ENCODE data around the gene EEF1AKMT2. TPM values are rescaled to one million over a fixed set of nuclear protein-coding genes. Genes with fewer than 3 reads are reported as not detected.

EEF1AKMT2 gene
- polyA plus RNA-seq, 1 of the 3 experiments (the other 2 are of a cell fraction): 14.0 TPM

GRCh38 chr10:124713679-124714255 lies 77.9 kb downstream of the EEF1AKMT2 start:
- no peak overlapping the region for H2AFZ ChIP-seq (ENCODE audit: low read depth)
- H3K9me3 ChIP-seq: no peaks in the 10 kb centered on the region
- H3K27ac ChIP-seq (ENCODE audit: low read depth in 2 of 2, low read length in 1 of 2): no peak overlapping the region
- H3K9ac ChIP-seq: no peak overlapping the region
- H3K9me2 ChIP-seq: no peaks in the 10 kb centered on the region
- DNase-seq: no peak
- H3K4me1 ChIP-seq (ENCODE audit: control insufficient read depth in 1 of 2, insufficient read depth in 2 of 2, low read depth in 1 of 2, low read length in 1 of 2): peaks cover 6 to 25% of the 10 kb centered on the region in 2 experiments; a peak in 3 of 4 replicates
- H4K20me1 ChIP-seq (ENCODE audit: insufficient read depth): peaks cover 11% of the 10 kb centered on the region; the same call in 1 of the 2 replicates
- TF ChIP-seq POLR2AphosphoS5 (IDR thresholded peaks at IDR 0.05; ENCODE audit: low read depth, low read length): no peak
- no peak for TF ChIP-seq TEAD4 (IDR thresholded peaks at IDR 0.05; ENCODE audit: borderline replicate concordance, insufficient read depth)
- TF ChIP-seq ELF1 (IDR thresholded peaks at IDR 0.05): no peak
- TF ChIP-seq TAF1 (IDR thresholded peaks at IDR 0.05; ENCODE audit: borderline replicate concordance, low read depth, low read length): no peak
- no peak for TF ChIP-seq ZBTB33 (IDR thresholded peaks at IDR 0.05; ENCODE audit: borderline replicate concordance, low read depth)
- TF ChIP-seq GATA2 (CRISPR knock-in tag; IDR thresholded peaks at IDR 0.05): no peak
- no peak for TF ChIP-seq MAX (IDR thresholded peaks at IDR 0.05; ENCODE audit: low read depth)
- no peak for TF ChIP-seq EZH2phosphoT487 (IDR thresholded peaks at IDR 0.05; ENCODE audit: borderline replicate concordance, low read depth)
- no peak for TF ChIP-seq RCOR1 (IDR thresholded peaks at IDR 0.05; ENCODE audit: low read length)
- no peak for TF ChIP-seq FOSL2 (IDR thresholded peaks at IDR 0.05; ENCODE audit: borderline replicate concordance, low read depth)
- no peak for TF ChIP-seq EP300 (IDR thresholded peaks at IDR 0.05; ENCODE audit: borderline replicate concordance in 1 of 2, low read depth in 1 of 2, low read length in 1 of 2)
- no peak for TF ChIP-seq YY1 (IDR thresholded peaks at IDR 0.05; ENCODE audit: low read depth)
- no peaks in the 10 kb centered on the region; the same call in none of the 2 replicates for H3K79me2 ChIP-seq (ENCODE audit: insufficient read depth)
- no peaks in the 10 kb centered on the region for H3K36me3 ChIP-seq (replicated peaks in 1 of 2; ENCODE audit: control insufficient read depth in 1 of 2, insufficient read depth in 2 of 2, low read length in 1 of 2)
- no peak overlapping the region for H3K4me2 ChIP-seq
- no peak overlapping the region for H3K4me3 ChIP-seq (ENCODE audit: low read depth in 2 of 2, low read length in 1 of 2)
- POLR2A ChIA-PET: no interaction called here
- CTCF ChIA-PET: interaction anchor here (0.8 kb wide), 1 partner anchor 28 kb away, joined by 3 read pairs; no protein-coding TSS in a partner anchor
- H3F3A ChIP-seq (replicated peaks; ENCODE audit: insufficient read depth): no peaks in the 10 kb centered on the region
- 83% methylated on average over 10 of the region's 10 CpGs for WGBS (ENCODE audit: low lambda C conversion rate)
- H3K27me3 ChIP-seq (ENCODE audit: insufficient read depth): no peaks in the 10 kb centered on the region

- no peak overlapping the region for H2AFZ ChIP-seq (ENCODE audit: low read depth)
- no peaks in the 10 kb centered on the region for H3K27me3 ChIP-seq (ENCODE audit: insufficient read depth)
- ChIA-PET CTCF (interaction anchor here (1.1 to 1.3 kb wide), 2 partner anchors 10 to 64 kb away, joined by 4 to 5 read pairs; no protein-coding TSS in a partner anchor), POLR2A (no interaction called here)
- no peak overlapping the region for H3K4me3 ChIP-seq (ENCODE audit: low read depth in 2 of 2, low read length in 1 of 2)
- no peaks in the 10 kb centered on the region for H3K9me3 ChIP-seq
- peaks cover 5% of the 10 kb centered on the region; the same call in 1 of the 2 replicates for H4K20me1 ChIP-seq (ENCODE audit: insufficient read depth)
- H3K9ac ChIP-seq: no peak overlapping the region
- DNase-seq: no peak
- no peak overlapping the region for H3K4me2 ChIP-seq
- no peaks in the 10 kb centered on the region for H3F3A ChIP-seq (replicated peaks; ENCODE audit: insufficient read depth)
- H3K36me3 ChIP-seq (replicated peaks in 1 of 2; ENCODE audit: control insufficient read depth in 1 of 2, insufficient read depth in 2 of 2, low read length in 1 of 2): no peaks in the 10 kb centered on the region
- 77% methylated on average over 4 of the region's 5 CpGs for WGBS (ENCODE audit: low lambda C conversion rate)
- no peaks in the 10 kb centered on the region; the same call in none of the 2 replicates for H3K79me2 ChIP-seq (ENCODE audit: insufficient read depth)
- no peaks in the 10 kb centered on the region for H3K9me2 ChIP-seq
- H3K4me1 ChIP-seq (ENCODE audit: control insufficient read depth in 1 of 2, insufficient read depth in 2 of 2, low read depth in 1 of 2, low read length in 1 of 2): peaks cover 0 to 26% of the 10 kb centered on the region in 2 experiments; a peak in 3 of 4 replicates
- H3K27ac ChIP-seq (ENCODE audit: low read depth in 2 of 2, low read length in 1 of 2): no peak overlapping the region
- TF ChIP-seq PBX3 (IDR thresholded peaks at IDR 0.05): no peak
- TF ChIP-seq JUND (IDR thresholded peaks at IDR 0.05): no peak
- no peak for TF ChIP-seq ZBTB33 (IDR thresholded peaks at IDR 0.05; ENCODE audit: borderline replicate concordance, low read depth)
- no peak for TF ChIP-seq TAF1 (IDR thresholded peaks at IDR 0.05; ENCODE audit: borderline replicate concordance, low read depth, low read length)
- TF ChIP-seq USF2 (IDR thresholded peaks at IDR 0.05; ENCODE audit: borderline replicate concordance, low read depth, low read length): no peak
- no peak for TF ChIP-seq CHD2 (IDR thresholded peaks at IDR 0.05; ENCODE audit: low read length, partially characterized antibody)
- TF ChIP-seq RFX5 (IDR thresholded peaks at IDR 0.05; ENCODE audit: low read length): no peak
- no peak for TF ChIP-seq IRF3 (IDR thresholded peaks at IDR 0.05; ENCODE audit: low read depth, low read length)
These were observed 78.8 kb downstream of the EEF1AKMT2 start for GRCh38 chr10:124712704-124713407.

Measured in SK-N-SH (cell line).